Uterus (tissue), 4 donors: ENCODE data around the gene TMEM143. TPM values are rescaled to one million over a fixed set of nuclear protein-coding genes. Genes with fewer than 3 reads are reported as not detected.
"Not testable (repeated sequence)": the region's sequence is repeated elsewhere in the genome, so short reads cannot be mapped to it uniquely, and the experiment has no call there.

ENCODE experiments used
- DNase-seq, 2 donors: peaks; one replicate each; pipeline ENCODE4 v3.0.0-alpha.2; 2019 to 2020
- H3K27ac ChIP-seq, 2 donors: fragments of 200-600 bp; sonication (generic); 1 replicate in 1 of 2; 2 replicates in 1 of 2; pipeline ENCODE4 v1.5.1; 2016 to 2018
- H3K27me3 ChIP-seq, 2 donors: fragments of 200-600 bp; sonication (generic); one replicate each; pipeline ENCODE4 v1.5.1; 2018 to 2019; ENCODE audit warnings: control low read depth in 1 of 2
- H3K36me3 ChIP-seq, 2 donors: fragments of 200-600 bp; sonication (generic); one replicate each; pipeline ENCODE4 v1.5.1; 2019; ENCODE audit warnings: control low read depth in 1 of 2
- H3K4me1 ChIP-seq, 2 donors: fragments of 200-600 bp; sonication (generic); one replicate each; pipeline ENCODE4 v1.5.1; 2018 to 2019; ENCODE audit warnings: control low read depth in 1 of 2
- H3K4me3 ChIP-seq, 2 donors: fragments of 200-600 bp; sonication (generic); 1 replicate in 1 of 2; 2 replicates in 1 of 2; pipeline ENCODE4 v1.5.1; 2018 to 2019; ENCODE audit warnings: mild to moderate bottlenecking in 1 of 2
- H3K9me3 ChIP-seq, 2 donors: fragments of 200-600 bp; sonication (generic); one replicate each; pipeline ENCODE4 v1.5.1; 2019; ENCODE audit warnings: control low read depth in 1 of 2
- CTCF ChIP-seq, 4 experiments: fragments of 200-600 bp in 2 of 4; fragments of 450-650 bp in 2 of 4; sonication (generic) in 2 of 4; IDR thresholded peaks; one replicate each; pipeline ENCODE4 v1.5.1; 2016 to 2019; ENCODE audit warnings: antibody characterized with exemption in 4 of 4, mild to moderate bottlenecking in 2 of 4, moderate library complexity in 1 of 4
- POLR2A ChIP-seq, 2 donors: fragments of 450-650 bp; IDR thresholded peaks; one replicate each; pipeline ENCODE4 v1.6.1; 2016; ENCODE audit warnings: antibody characterized with exemption in 2 of 2, mild to moderate bottlenecking in 1 of 2, moderate library complexity in 1 of 2
- intact Hi-C: fragments of 100-400 bp; cut with DNase I; formaldehyde crosslinking; loops from one replicate; pipeline ENCODE4 v1.15.1; 2023; ENCODE audit warnings: low total_unique reads
- total RNA-seq, 4 donors: library from RNA; depleted of rRNA in 3 of 4; stranded (reverse); fragments of >200 nt in 3 of 4; gene quantifications; one replicate each; pipeline versions ENCODE4 v1.1.0 to v1.2.4, GENCODE V29; 2014 to 2023
- donor health status: DM: yes; HTN: yes; CAD: no.

TMEM143 gene
- total RNA-seq, 4 donors from 2014 or later, result 0.88 to 6.7 (median 5.8) TPM

GRCh38 chr19:48393559-48394330 lies 30.0 kb upstream of the TMEM143 start, which contains the start of gene GRIN2D:
GRIN2D (plus strand) TSS chr19:48393668; CDS start chr19:48398393, 4,725 bp downstream.
- Histone ChIP-seq H3K4me1 (peaks cover 0 to 16% of the 10 kb centered on the region in 2 donors), H3K27me3 (peaks cover 25 to 44% of the 10 kb centered on the region in 2 donors), H3K4me3 (no peak within 1 kb of the TSS), H3K27ac (no peak within 1 kb of the TSS), H3K9me3 (no peaks in the 10 kb centered on the region), H3K36me3 (no peaks in the 10 kb centered on the region)
- intact Hi-C loops, result loop anchor here (10.0 kb wide), 1 partner anchor 51 kb away; the partner anchor contains the start of gene GRWD1
- no peak for DNase-seq
- TF ChIP-seq POLR2A (IDR thresholded peaks at IDR 0.05) (no peak), CTCF (IDR thresholded peaks at IDR 0.05) (no peak)

- Histone ChIP-seq H3K9me3 (no peaks in the 10 kb centered on the region), H3K27me3 (peaks cover 25 to 44% of the 10 kb centered on the region in 2 donors), H3K27ac (no peak overlapping the region), H3K4me1 (peaks cover 0 to 16% of the 10 kb centered on the region in 2 donors), H3K4me3 (no peak overlapping the region), H3K36me3 (no peaks in the 10 kb centered on the region)
- DNase-seq, result no peak
- TF ChIP-seq CTCF (IDR thresholded peaks at IDR 0.05), result no peak
- no peak for TF ChIP-seq POLR2A (IDR thresholded peaks at IDR 0.05)
- intact Hi-C loops, result loop anchor here (10.0 kb wide), 1 partner anchor 52 kb away; the partner anchor contains the start of gene GRWD1
Observed at GRCh38 chr19:48392860-48393558, 29.3 kb upstream of the TMEM143 start.

GRCh38 chr19:48392006-48392344 lies 28.2 kb upstream of the TMEM143 start:
- Histone ChIP-seq H3K4me1 (peaks cover 0 to 16% of the 10 kb centered on the region in 2 donors), H3K4me3 (peak overlapping the region in 1 of 2 donors; percentile 91), H3K27me3 (peaks cover 20 to 36% of the 10 kb centered on the region in 2 donors)
- H3K27ac ChIP-seq, DNase-seq, H3K36me3 ChIP-seq, H3K9me3 ChIP-seq: not testable (repeated sequence)
- intact Hi-C loops, result loop anchor here (10.0 kb wide), 1 partner anchor 53 kb away; the partner anchor contains the start of gene GRWD1

GRCh38 chr19:48391100-48392005 lies 27.6 kb upstream of the TMEM143 start, which contains the start of gene KDELR1:
KDELR1 (minus strand) TSS chr19:48391551; CDS start chr19:48391358, 193 bp downstream.
- intact Hi-C loops, result loop anchor here (10.0 kb wide), 1 partner anchor 53 kb away; the partner anchor contains the start of gene GRWD1
- peaks cover 0 to 16% of the 10 kb centered on the region in 2 donors for H3K4me1 ChIP-seq
- peak; percentile 75 to 81 for DNase-seq

More at GRCh38 chr19:48391100-48392005, 27.6 kb upstream of the TMEM143 start, which contains the start of gene KDELR1:
- H3K9me3 ChIP-seq, result no peaks in the 10 kb centered on the region
- peak within 1 kb of the TSS; percentile 84 to 91 for H3K4me3 ChIP-seq
- no peaks in the 10 kb centered on the region for H3K36me3 ChIP-seq
- H3K27me3 ChIP-seq, result peaks cover 13 to 29% of the 10 kb centered on the region in 2 donors
- peak; percentile 51 to 73 for TF ChIP-seq POLR2A (IDR thresholded peaks at IDR 0.05)
- TF ChIP-seq CTCF (IDR thresholded peaks at IDR 0.05), result peak; percentile 87 to 92 (median 88)
- H3K27ac ChIP-seq, result peak within 1 kb of the TSS; percentile 87 to 92
